H9 (cell line): ENCODE data around the gene HMCES. TPM values are rescaled to one million over a fixed set of nuclear protein-coding genes. Genes with fewer than 3 reads are reported as not detected.

Experiments
- DNase-seq: peaks from one replicate; pipeline ENCODE4 v3.0.0-alpha.2; 2017
- H2AFZ ChIP-seq: one replicate; pipeline ENCODE4 v1.6.1; 2013; ENCODE audit warnings: mild to moderate bottlenecking, low read length, control low read depth, moderate library complexity
- H2AK5ac ChIP-seq: 2 replicates; pipeline ENCODE4 v1.6.1; 2013; ENCODE audit warnings: low read length, control low read depth, mixed read lengths; ENCODE audit not compliant: insufficient read length
- H2BK120ac ChIP-seq: one replicate; pipeline ENCODE4 v1.6.1; 2013; ENCODE audit warnings: low read depth, mild to moderate bottlenecking, low read length, control low read depth, inconsistent platforms; ENCODE audit not compliant: poor library complexity, severe bottlenecking
- H2BK12ac ChIP-seq: 2 replicates; pipeline ENCODE4 v1.6.1; 2013; ENCODE audit warnings: low read length, control low read depth, mixed read lengths, low read depth; ENCODE audit not compliant: insufficient read length
- H2BK15ac ChIP-seq: 2 replicates; pipeline ENCODE4 v1.6.1; 2013; ENCODE audit warnings: low read depth, low read length, control low read depth
- H2BK20ac ChIP-seq: one replicate; pipeline ENCODE4 v1.6.1; 2013; ENCODE audit warnings: low read depth, mild to moderate bottlenecking, low read length, control low read depth, inconsistent platforms; ENCODE audit not compliant: poor library complexity, severe bottlenecking
- H2BK5ac ChIP-seq: 2 replicates; pipeline ENCODE4 v1.6.1; 2013; ENCODE audit warnings: low read length, control low read depth, mixed read lengths; ENCODE audit not compliant: insufficient read length
- H3K14ac ChIP-seq: 2 replicates; pipeline ENCODE4 v1.6.1; 2013; ENCODE audit warnings: low read length, control low read depth; ENCODE audit not compliant: insufficient read depth
- H3K18ac ChIP-seq: 2 replicates; pipeline ENCODE4 v1.6.1; 2013; ENCODE audit warnings: low read depth, mild to moderate bottlenecking, mixed read lengths, low read length, control low read depth; ENCODE audit not compliant: insufficient read length
- H3K23ac ChIP-seq: 2 replicates; pipeline ENCODE4 v1.6.1; 2013; ENCODE audit warnings: low read length, control low read depth, mixed read lengths, low read depth; ENCODE audit not compliant: insufficient read length
- H3K23me2 ChIP-seq: 2 replicates; pipeline ENCODE4 v1.6.1; 2013; ENCODE audit warnings: low read depth, mild to moderate bottlenecking, mixed read lengths, low read length, control low read depth; ENCODE audit not compliant: insufficient read length, poor library complexity, severe bottlenecking
- H3K27ac ChIP-seq: 2 replicates; pipeline ENCODE4 v1.5.1; 2013; ENCODE audit warnings: low read length, control low read depth, mixed read lengths, low read depth; ENCODE audit not compliant: insufficient read length
- H3K27me3 ChIP-seq: 2 replicates; pipeline ENCODE4 v1.6.1; 2013; ENCODE audit warnings: low read length, control low read depth, inconsistent platforms; ENCODE audit not compliant: insufficient read depth
- H3K4ac ChIP-seq: 2 replicates; pipeline ENCODE4 v1.6.1; 2013; ENCODE audit warnings: low read depth, mild to moderate bottlenecking, control low read depth, inconsistent platforms, low read length, moderate library complexity
- H3K4me1 ChIP-seq: 2 replicates; pipeline ENCODE4 v1.6.1; 2013; ENCODE audit warnings: low read length, control low read depth, inconsistent platforms; ENCODE audit not compliant: insufficient read depth
- H3K4me2 ChIP-seq: 2 replicates; pipeline ENCODE4 v1.6.1; 2013; ENCODE audit warnings: low read length, control low read depth, mixed read lengths; ENCODE audit not compliant: insufficient read length, insufficient read depth
- H3K56ac ChIP-seq: 2 replicates; pipeline ENCODE4 v1.6.1; 2013; ENCODE audit warnings: low read depth, mild to moderate bottlenecking, mixed read lengths, low read length, control low read depth; ENCODE audit not compliant: insufficient read length
- H3K79me1 ChIP-seq: 2 replicates; pipeline ENCODE4 v1.6.1; 2013; ENCODE audit warnings: low read depth, mild to moderate bottlenecking, moderate library complexity, low read length, control low read depth, inconsistent platforms; ENCODE audit not compliant: insufficient read depth, poor library complexity, severe bottlenecking
- H3K79me2 ChIP-seq: 2 replicates; pipeline ENCODE4 v1.6.1; 2013; ENCODE audit warnings: low read length, control low read depth, inconsistent platforms; ENCODE audit not compliant: insufficient read depth
- H3K9ac ChIP-seq: 2 replicates; pipeline ENCODE4 v1.6.1; 2013; ENCODE audit warnings: low read length, control low read depth, mixed read lengths; ENCODE audit not compliant: insufficient read length; ENCODE audit errors: extremely low read depth
- H3K9me3 ChIP-seq: one replicate; pipeline ENCODE4 v1.6.1; 2013; ENCODE audit warnings: low read depth, low read length, inconsistent platforms; ENCODE audit not compliant: control insufficient read depth
- H3T11ph ChIP-seq: one replicate; pipeline ENCODE4 v1.6.1; 2013; ENCODE audit warnings: mild to moderate bottlenecking, low read length, control low read depth, inconsistent platforms
- H4K20me1 ChIP-seq: one replicate; pipeline ENCODE4 v1.6.1; 2013; ENCODE audit not compliant: control insufficient read depth, insufficient read length, insufficient read depth
- H4K5ac ChIP-seq: 2 replicates; pipeline ENCODE4 v1.6.1; 2013; ENCODE audit warnings: low read depth, mild to moderate bottlenecking, mixed read lengths, low read length, control low read depth; ENCODE audit not compliant: insufficient read length
- H4K8ac ChIP-seq: replicated peaks from 2 replicates; pipeline ENCODE4 v1.6.1; 2013; ENCODE audit warnings: low read length, control low read depth, mixed read lengths, low read depth; ENCODE audit not compliant: insufficient read length
- H4K91ac ChIP-seq: 2 replicates; pipeline ENCODE4 v1.6.1; 2013; ENCODE audit warnings: low read depth, mild to moderate bottlenecking, moderate library complexity, mixed read lengths, low read length, control low read depth; ENCODE audit not compliant: insufficient read length
- H3K27ac Mint-ChIP-seq, 3 experiments: 2 replicates in 2 of 3; 3 replicates in 1 of 3; pipeline ENCODE4 v1.8.0; 2020 to 2021; ENCODE audit warnings: mixed read lengths in 3 of 3, mild to moderate bottlenecking in 1 of 3, moderate library complexity in 1 of 3
- H3K27me3 Mint-ChIP-seq: 2 replicates; pipeline ENCODE4 v1.8.0; 2021; ENCODE audit warnings: low read depth, mild to moderate bottlenecking, moderate library complexity, mixed read lengths
- H3K36me3 Mint-ChIP-seq, 3 experiments: 2 replicates in 2 of 3; 3 replicates in 1 of 3; pipeline ENCODE4 v1.8.0; 2020 to 2021; ENCODE audit warnings: low read depth in 3 of 3, mixed read lengths in 3 of 3; ENCODE audit not compliant: insufficient read depth in 1 of 3
- H3K4me1 Mint-ChIP-seq, 2 experiments: 2 replicates each; pipeline ENCODE4 v1.8.0; 2020; ENCODE audit warnings: mixed read lengths in 2 of 2
- H3K4me3 Mint-ChIP-seq, 2 experiments: 2 replicates in 1 of 2; 3 replicates in 1 of 2; pipeline ENCODE4 v1.8.0; 2020 to 2021; ENCODE audit warnings: mild to moderate bottlenecking in 2 of 2, mixed read lengths in 2 of 2, moderate library complexity in 1 of 2
- H3K9me3 Mint-ChIP-seq, 2 experiments: 2 replicates in 1 of 2; 3 replicates in 1 of 2; pipeline ENCODE4 v1.8.0; 2020; ENCODE audit warnings: mild to moderate bottlenecking in 2 of 2, mixed read lengths in 2 of 2, moderate library complexity in 1 of 2
- WGBS: extraction: QIAGEN DNeasy Blood & Tissue Kit; methylation state at CpG from one replicate; pipeline ENCODE4 v1.1.7; 2013; ENCODE audit warnings: missing lambda C conversion rate, low lambda C conversion rate, mixed read lengths; ENCODE audit not compliant: insufficient read length; ENCODE audit errors: extremely low coverage; 5-methylcytosine and 5-hydroxymethylcytosine counted together
- total RNA-seq: library from RNA; stranded (reverse); gene quantifications from 2 replicates; pipeline ENCODE4 v1.2.1, GENCODE V29; 2021
- TF ChIP-seq, protein P1 (sequence below): fragments of 200-600 bp; sonication (generic); conservative IDR thresholded peaks from 3 replicates; pipeline ENCODE4 v1.8.0; 2021; ENCODE audit warnings: antibody characterized with exemption, mild to moderate bottlenecking

The HMCES gene
- total RNA-seq, 1 experiment from 2014 or later: 52.4 TPM

DNA sequence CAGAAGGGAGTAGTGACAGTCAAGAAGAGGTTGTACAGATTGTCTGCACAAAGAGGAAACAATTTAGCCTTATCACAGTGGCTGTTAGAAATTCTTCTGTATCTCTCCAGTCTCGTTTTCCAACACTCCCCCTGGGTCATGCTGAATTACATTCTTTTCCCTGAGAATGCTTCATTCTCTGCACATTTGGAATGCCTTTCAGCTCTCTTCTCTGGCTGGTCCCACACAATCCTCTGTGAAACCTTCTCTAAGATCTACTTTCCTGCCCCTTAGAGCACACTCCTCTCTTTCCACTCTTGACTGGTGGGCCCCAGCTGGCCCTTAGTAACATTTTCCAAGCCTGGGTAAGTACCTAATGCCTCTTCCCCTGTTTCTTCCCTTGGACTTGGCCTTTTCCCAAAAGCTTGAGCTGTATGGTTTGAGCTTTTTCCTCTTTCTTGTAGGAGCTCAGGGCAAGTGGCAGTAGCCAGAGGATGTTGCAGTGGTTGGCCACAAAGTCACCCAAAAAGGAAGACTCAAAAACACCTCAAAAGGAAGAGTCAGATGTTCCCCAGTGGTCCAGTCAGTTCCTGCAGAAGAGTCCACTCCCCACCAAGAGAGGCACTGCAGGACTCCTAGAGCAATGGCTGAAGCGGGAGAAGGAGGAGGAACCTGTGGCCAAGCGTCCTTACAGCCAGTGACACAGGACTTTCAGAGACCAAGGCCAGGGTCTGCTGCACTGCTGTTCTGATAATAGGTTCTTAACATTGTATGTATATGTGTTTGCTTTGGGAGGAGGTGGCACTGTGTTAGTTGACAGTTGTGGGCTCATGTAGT lies 25.7 kb downstream of the HMCES start:
- Histone ChIP-seq H3K18ac (no peak overlapping the region), H3K79me2 (no peaks in the 10 kb centered on the region), H3K56ac (no peak overlapping the region), H3K23ac (no peak overlapping the region), H3K27me3 (no peaks in the 10 kb centered on the region), H2AK5ac (no peak overlapping the region), H3K9me3 (no peaks in the 10 kb centered on the region), H4K5ac (no peak overlapping the region), H2BK20ac (no peak overlapping the region), H3K14ac (no peak overlapping the region), H3K23me2 (no peaks in the 10 kb centered on the region), H2BK12ac (no peak overlapping the region), H2BK120ac (no peak overlapping the region), H3K9ac (no peak overlapping the region), H4K91ac (no peak overlapping the region), H3T11ph (no peak overlapping the region), H2AFZ (no peak overlapping the region), H3K79me1 (no peaks in the 10 kb centered on the region), H4K8ac (no peak overlapping the region), H2BK15ac (no peak overlapping the region), H3K27ac (no peak overlapping the region), H3K4me1 (peaks cover 5% of the 10 kb centered on the region; the same call in 1 of the 2 replicates), H3K4ac (no peak overlapping the region), H3K4me2 (no peak overlapping the region), H4K20me1 (no peaks in the 10 kb centered on the region), H2BK5ac (no peak overlapping the region)
- peak overlapping the region; percentile 14 to 100 (median 37); a peak in 5 of 7 replicates for H3K27ac Mint-ChIP-seq
- TF ChIP-seq, protein P1, sequence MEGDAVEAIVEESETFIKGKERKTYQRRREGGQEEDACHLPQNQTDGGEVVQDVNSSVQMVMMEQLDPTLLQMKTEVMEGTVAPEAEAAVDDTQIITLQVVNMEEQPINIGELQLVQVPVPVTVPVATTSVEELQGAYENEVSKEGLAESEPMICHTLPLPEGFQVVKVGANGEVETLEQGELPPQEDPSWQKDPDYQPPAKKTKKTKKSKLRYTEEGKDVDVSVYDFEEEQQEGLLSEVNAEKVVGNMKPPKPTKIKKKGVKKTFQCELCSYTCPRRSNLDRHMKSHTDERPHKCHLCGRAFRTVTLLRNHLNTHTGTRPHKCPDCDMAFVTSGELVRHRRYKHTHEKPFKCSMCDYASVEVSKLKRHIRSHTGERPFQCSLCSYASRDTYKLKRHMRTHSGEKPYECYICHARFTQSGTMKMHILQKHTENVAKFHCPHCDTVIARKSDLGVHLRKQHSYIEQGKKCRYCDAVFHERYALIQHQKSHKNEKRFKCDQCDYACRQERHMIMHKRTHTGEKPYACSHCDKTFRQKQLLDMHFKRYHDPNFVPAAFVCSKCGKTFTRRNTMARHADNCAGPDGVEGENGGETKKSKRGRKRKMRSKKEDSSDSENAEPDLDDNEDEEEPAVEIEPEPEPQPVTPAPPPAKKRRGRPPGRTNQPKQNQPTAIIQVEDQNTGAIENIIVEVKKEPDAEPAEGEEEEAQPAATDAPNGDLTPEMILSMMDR: no peak
- H3K27me3 Mint-ChIP-seq: no peaks in the 10 kb centered on the region; the same call in 1 of the 2 replicates
- peaks cover 9 to 43% (median 33%) of the 10 kb centered on the region in 3 experiments; a peak in 6 of 7 replicates for H3K36me3 Mint-ChIP-seq
- peaks cover 23% of the 10 kb centered on the region in 2 experiments for H3K4me1 Mint-ChIP-seq
- H3K4me3 Mint-ChIP-seq: peak overlapping the region in 1 of 2 experiments; percentile 7; a peak in 2 of 5 replicates
- no peak for DNase-seq
- no CpG with 5 or more reads among the region's 3 CpGs for WGBS
- H3K9me3 Mint-ChIP-seq: no peaks in the 10 kb centered on the region; a peak in 2 of 5 replicates
